Transverse colon (tissue), 3 donors: ENCODE data around the gene NEURL1.

ENCODE experiments used
- POLR2A ChIP-seq: fragments of 450-650 bp; IDR thresholded peaks from one replicate; pipeline ENCODE4 v1.6.1; 2016; ENCODE audit warnings: antibody characterized with exemption, mild to moderate bottlenecking, moderate library complexity
- TF ChIP-seq, protein P1 (sequence below), 5 experiments: fragments of 200-600 bp in 3 of 5; fragments of 450-650 bp in 2 of 5; sonication (generic) in 3 of 5; IDR thresholded peaks; 1 replicate in 2 of 5; 2 replicates in 3 of 5; pipeline ENCODE4 v1.5.1; 2016 to 2017; ENCODE audit warnings: antibody characterized with exemption in 5 of 5, inconsistent platforms in 3 of 5, mild to moderate bottlenecking in 2 of 5, moderate library complexity in 1 of 5

DNA sequence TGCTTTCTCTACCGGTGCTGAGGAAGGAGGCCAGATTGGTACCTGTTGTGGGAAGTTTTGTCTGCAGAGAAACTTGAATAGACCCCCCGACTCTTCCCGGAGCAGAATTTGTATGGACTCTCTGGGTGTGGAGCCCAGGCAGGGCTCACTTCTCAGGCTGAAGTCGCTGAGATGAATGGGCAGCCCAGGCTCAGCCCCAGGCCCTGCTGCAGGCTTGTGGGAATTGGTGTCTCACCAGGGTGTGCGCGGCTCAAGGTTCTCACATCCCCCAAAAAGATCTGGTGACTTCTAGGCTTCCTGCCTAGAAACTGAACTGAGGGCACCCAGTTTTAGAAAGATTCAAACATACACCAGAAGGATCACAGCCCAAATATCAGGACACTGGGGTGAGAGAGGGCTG lies 103.5 kb downstream of the NEURL1 start:
- TF ChIP-seq, protein P1, sequence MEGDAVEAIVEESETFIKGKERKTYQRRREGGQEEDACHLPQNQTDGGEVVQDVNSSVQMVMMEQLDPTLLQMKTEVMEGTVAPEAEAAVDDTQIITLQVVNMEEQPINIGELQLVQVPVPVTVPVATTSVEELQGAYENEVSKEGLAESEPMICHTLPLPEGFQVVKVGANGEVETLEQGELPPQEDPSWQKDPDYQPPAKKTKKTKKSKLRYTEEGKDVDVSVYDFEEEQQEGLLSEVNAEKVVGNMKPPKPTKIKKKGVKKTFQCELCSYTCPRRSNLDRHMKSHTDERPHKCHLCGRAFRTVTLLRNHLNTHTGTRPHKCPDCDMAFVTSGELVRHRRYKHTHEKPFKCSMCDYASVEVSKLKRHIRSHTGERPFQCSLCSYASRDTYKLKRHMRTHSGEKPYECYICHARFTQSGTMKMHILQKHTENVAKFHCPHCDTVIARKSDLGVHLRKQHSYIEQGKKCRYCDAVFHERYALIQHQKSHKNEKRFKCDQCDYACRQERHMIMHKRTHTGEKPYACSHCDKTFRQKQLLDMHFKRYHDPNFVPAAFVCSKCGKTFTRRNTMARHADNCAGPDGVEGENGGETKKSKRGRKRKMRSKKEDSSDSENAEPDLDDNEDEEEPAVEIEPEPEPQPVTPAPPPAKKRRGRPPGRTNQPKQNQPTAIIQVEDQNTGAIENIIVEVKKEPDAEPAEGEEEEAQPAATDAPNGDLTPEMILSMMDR (IDR thresholded peaks at IDR 0.05), result no peak
- TF ChIP-seq POLR2A, result no peak
